HEK293T (cell line): ENCODE data around the gene CST7.

Experiments used
- ELF4 ChIP-seq: fragments of 450-650 bp; IDR thresholded peaks from 2 replicates; pipeline ENCODE4 v1.6.1; 2017; ENCODE audit warnings: antibody characterized with exemption
- FOXA1 ChIP-seq: fragments of 450-650 bp; IDR thresholded peaks from 2 replicates; pipeline ENCODE4 v1.6.1; 2016; ENCODE audit warnings: mild to moderate bottlenecking
- FOXK2 ChIP-seq: fragments of 450-650 bp; IDR thresholded peaks from 2 replicates; pipeline ENCODE4 v1.6.1; 2016; ENCODE audit warnings: mild to moderate bottlenecking
- FOXM1 ChIP-seq: fragments of 450-650 bp; IDR thresholded peaks from 2 replicates; pipeline ENCODE4 v1.6.1; 2017; ENCODE audit warnings: mild to moderate bottlenecking, borderline replicate concordance
- HDGF ChIP-seq: fragments of 450-650 bp; IDR thresholded peaks from 2 replicates; pipeline ENCODE4 v1.6.1; 2017; ENCODE audit warnings: antibody characterized with exemption, borderline replicate concordance
- NFRKB ChIP-seq: fragments of 450-650 bp; IDR thresholded peaks from 2 replicates; pipeline ENCODE4 v1.6.1; 2016; ENCODE audit warnings: mild to moderate bottlenecking, moderate library complexity
- TARDBP ChIP-seq: fragments of 450-650 bp; IDR thresholded peaks from 2 replicates; pipeline ENCODE4 v1.6.1; 2016
- ZNF384 ChIP-seq: fragments of 450-650 bp; IDR thresholded peaks from 2 replicates; pipeline ENCODE4 v1.6.1; 2016

- no peak for TF ChIP-seq FOXK2
- no peak for TF ChIP-seq FOXA1
- no peak for TF ChIP-seq FOXM1
- TF ChIP-seq ELF4 = no peak
- no peak for TF ChIP-seq NFRKB
- no peak for TF ChIP-seq HDGF
- TF ChIP-seq ZNF384 = no peak
- no peak for TF ChIP-seq TARDBP
Observed at GRCh38 chr20:24908642-24909041, 40.4 kb upstream of the CST7 start.
